IPS DF 4.7 (cell line): Measurements from ENCODE around the gene NCKAP5.

Experiments used
- DNase-seq: peaks from one replicate; pipeline ENCODE4 v3.0.0-alpha.2; 2013; ENCODE audit warnings: low spot score; ENCODE audit errors: extremely low read depth

The NCKAP5 gene

DNA sequence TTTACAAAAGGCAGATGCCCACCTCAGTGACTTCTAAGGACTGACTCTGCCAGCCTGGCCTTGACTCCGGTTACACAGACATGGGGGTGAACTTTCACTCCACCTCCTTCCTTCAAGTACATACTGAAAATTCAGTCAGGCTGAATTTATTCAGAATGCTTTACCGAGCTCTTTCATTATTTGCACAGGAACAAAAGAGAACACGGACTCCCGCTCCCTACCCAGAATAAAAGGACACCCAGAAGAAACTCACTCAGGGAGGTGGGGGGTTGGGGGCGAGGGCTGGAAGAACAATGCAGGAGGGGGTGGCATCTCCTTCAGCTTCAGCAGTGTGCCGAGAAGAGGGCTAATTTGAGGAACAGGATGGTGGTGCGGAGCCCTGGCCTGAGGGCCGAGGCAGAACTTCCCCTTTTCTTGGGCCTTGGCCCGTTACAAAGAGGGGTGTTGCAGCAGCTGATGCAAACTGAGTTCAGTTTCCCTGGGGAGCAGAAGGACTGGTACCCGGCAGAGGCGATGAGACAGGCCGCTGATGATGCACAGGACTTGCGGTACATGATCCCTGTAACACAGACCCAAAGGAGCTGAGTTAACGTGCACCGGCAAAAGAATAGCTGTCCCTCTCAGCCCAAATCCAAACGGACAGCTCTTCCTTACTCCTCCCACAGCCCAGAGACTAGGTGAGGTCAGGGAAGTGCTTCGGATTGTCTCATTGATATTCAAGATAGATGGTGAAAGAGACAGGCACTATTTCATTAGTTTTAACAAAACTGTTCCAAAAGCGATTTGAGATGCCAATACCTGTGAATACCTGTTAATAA, 922.3 kb downstream of the NCKAP5 start:
- no peak for DNase-seq

DNA sequence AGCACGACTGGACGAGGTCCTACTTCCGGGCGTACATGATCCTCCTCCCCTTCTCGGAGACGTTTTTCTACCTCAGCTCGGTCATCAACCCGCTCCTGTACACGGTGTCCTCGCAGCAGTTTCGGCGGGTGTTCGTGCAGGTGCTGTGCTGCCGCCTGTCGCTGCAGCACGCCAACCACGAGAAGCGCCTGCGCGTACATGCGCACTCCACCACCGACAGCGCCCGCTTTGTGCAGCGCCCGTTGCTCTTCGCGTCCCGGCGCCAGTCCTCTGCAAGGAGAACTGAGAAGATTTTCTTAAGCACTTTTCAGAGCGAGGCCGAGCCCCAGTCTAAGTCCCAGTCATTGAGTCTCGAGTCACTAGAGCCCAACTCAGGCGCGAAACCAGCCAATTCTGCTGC, 923.1 kb downstream of the NCKAP5 start:
- DNase-seq: no peak

DNA sequence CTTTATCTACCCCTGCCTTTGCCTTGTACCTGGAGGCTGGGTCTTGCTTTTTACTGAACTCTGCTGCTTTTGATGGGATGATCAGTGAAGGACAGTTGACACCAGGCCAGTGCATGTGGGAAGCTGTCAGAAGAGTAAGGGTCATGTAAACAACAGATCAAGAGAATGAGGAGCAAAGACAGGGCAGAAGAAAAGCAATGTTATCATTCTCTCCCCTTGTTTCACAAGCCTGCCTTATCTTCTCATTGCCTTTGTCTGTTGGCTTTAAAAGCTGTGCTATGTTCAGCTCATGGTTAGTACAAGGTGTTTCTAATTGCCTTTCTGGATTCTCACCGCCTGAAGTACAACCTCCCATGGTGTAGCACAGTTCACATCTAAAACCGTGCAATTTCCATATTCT, 925.8 kb downstream of the NCKAP5 start:
- DNase-seq: no peak

DNA sequence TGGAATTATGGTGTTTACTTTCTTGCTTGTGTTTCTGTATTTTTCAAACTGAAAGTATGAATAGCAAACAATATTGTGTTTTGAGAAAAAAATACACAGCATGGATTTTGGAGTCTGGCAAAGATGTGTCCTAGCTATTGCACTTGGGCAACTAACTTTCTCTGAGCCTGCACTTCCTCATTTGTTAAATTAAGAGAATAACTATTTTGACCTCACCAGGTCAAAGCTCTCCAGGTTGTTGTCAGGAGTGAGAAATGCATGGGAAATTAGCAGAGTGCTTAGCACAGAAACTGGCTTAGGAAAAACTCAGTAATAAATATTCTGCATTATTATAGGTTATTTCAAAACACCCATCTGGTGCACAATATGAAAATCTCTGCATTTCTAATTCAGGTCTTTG, 926.4 kb downstream of the NCKAP5 start:
- DNase-seq: no peak

DNA sequence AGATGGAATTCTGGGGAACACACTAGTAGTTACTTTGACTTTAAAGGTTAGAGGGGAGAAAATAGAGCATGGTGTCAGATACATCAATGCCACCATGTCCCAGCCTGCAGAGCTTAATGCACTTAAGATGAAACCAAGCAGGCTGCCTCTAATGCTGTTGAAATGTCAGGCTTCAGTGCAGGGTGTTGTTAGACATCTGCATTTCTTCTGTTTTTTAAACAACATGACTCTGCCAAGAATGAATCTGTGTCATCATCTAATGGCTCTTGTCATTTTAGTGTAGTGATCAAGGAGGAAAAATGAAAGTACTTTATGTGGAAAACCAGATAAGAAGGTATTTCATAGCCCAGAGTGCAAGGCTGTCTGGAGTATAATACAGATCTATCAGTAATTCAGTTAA, 928.1 kb downstream of the NCKAP5 start:
- DNase-seq: no peak

DNA sequence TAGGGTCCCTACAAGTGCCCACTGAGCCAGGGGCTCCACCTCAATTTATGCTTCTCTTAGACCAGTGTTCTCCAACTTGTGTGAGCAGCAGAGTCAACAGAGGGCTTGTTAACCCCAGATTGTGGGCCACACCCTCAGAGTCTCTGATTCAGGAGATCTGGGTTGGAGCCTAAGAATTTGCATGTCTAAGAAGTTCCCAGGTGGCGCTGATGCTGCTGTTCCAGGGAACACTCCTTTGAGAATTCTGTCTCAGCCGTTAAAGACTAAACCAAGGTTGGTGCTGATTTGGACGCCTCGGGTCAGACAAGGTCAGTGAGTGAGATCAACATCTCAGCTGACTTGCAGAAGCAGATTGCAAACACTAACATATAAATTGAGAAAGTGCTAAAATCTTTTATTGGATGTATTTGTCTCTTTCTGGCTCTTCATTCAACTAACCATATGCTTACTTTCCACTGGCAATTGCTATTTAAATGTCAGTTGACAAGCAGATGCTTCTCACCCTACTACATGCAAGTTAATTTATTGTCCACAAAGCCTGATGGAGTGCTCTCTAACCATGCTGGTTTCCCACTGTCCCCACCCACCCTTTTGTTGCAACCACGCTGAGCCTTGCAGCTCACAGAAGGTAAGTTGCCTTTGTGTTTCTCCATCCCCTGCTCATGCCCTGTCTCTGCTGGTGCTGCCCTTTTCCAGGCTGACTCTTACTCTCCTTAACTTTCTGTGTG, 929.8 kb downstream of the NCKAP5 start:
- no peak for DNase-seq

DNA sequence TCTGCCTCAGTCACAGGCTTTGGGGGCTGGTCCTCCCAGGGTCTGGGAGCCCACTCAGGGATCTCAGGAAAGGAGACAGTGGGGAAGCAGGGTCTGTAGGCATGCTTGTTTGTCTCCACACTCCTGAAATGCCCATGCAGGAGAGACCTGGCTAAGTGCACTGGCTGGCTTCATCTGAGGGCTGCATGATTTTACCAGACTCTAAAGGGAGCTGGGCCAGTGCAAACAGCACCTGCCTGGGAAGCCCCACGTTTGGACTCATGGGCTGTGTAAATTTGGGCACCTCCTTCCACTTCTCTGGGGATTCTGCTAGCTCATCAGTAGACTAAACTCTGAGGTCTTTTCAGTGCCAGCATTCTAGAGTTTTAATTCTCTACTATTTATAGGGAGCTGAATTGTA, 931.9 kb downstream of the NCKAP5 start:
- DNase-seq: no peak

DNA sequence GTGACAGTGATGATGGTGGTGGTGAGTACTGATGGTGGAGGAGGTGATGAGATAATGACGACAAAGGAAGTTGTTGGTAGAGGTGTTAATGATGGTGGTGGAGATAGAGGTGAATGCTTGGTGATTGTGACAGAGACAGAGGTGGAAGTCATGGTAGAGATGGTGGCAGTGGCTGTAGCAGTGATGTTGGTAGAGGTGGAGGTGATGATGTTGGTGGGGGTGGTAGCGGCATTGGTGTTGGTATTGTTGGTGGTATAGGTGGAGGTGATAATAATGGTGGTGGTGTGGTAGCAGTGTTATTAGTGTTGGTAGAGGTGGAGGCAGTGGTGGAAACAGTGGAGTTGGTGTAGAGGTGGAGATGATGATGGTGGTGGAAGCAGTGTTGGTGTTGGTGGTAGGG, 934.6 kb downstream of the NCKAP5 start:
- DNase-seq: no peak

DNA sequence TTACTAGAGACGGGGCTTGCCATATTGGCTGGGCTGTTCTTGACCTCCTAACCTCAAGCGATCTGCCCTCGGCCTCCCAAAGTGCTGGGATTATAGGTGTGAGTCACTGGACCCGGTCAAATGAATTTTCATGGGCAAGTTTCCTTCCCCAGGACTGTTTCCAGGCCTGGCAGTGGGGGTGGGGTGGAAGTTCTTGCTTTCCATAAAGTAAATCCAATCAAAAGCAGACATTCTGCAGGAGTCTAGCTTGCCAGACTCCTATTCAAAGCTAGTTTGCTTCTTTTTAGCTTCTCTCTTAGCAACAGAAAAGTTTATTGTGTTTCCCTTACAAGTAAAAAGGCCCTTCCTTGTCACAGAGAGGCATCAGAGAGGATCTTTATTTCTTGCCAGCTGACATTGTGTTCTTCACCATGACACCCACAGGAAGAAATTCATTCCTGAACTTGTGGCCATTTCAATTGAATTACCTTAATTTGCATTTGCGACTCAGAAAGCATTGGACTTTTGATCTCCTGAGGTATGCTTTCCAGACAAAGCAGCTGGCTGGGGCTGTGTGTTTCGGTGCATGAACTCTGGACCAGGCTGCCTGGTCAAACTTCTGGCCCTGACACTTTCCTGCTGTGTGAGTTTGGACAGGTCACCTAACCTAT, 936.1 kb downstream of the NCKAP5 start:
- DNase-seq: no peak

DNA sequence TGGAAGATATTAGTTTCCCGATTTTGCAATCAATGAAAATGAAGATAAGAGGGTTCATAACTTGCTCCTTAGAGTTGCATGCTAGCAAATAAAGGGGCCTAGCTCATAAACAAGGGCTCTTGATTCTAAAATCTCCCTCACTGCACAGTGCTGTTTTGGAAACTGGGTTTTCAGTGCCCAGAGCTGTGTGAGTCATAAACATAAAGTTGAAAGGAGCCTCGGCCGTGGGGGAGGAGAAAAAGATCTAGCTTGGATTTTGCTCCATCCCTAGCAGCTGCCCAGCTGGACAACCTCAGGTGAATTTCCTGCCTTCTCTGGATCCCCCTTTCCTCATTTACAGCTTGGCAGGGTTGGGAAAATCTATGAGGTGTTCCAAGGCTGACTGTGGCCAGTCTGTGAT, 940.7 kb downstream of the NCKAP5 start:
- no peak for DNase-seq

DNA sequence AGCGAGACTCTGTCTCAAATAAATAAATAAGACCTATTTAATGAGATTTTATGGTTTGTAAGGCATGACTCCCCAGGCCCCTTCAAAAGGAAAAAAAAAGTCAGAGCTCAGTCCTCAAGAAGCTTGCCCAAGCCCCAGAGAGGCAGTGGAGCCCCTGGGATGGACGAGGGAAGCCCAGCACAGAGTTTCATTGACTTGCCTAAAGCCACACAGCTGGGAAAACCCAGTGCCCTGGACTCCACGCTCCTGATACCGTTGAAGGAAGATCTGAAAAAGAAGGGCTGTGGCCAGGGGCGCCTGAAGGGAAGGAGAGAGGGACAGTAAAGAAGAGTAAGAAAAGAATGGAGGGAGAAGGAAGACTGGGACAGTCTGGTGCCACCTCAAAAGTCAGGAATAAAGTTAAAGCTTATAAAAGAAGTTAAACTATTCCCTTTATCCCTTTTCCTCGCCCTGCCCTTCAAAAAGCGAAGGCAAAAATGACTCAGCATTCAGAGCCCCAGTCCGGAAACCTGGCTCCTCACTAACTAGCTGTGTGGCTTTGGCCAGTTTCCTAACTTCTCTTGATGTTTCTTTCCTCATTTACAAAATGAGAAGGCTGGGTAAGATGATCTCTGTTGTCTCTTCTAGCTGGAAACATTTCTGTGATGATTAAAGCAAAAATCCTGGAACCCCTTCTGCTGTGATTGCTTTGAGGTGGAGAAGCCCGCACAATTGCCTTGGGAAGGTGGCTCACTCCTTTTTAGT, 945.0 kb downstream of the NCKAP5 start:
- no peak for DNase-seq
